ENCODE data around the gene MYO1G. TPM values are rescaled to one million over a fixed set of nuclear protein-coding genes. Genes with fewer than 3 reads are reported as not detected.

The MYO1G gene
- total and polyA plus RNA-seq, 4 donors = 11.9 to 76.8 (median 33.2) TPM

GRCh38 chr7:44985900-44986217, 7.0 kb upstream of the MYO1G start:
- Histone ChIP-seq H3K4me3 (peak overlapping the region; percentile 83), H3K27ac (ENCODE audit: low read depth in 1 of 2, low read length in 1 of 2) (peak overlapping the region; percentile 86 to 99), H3K27me3 (ENCODE audit: control insufficient read depth in 3 of 3, insufficient read depth in 3 of 3, low read length in 2 of 3) (no peaks in the 10 kb centered on the region), H3K36me3 (ENCODE audit: control insufficient read depth in 4 of 4, insufficient read depth in 4 of 4, low read length in 4 of 4) (peaks cover 11 to 30% (median 18%) of the 10 kb centered on the region in 4 donors), H3K4me1 (ENCODE audit: control insufficient read depth in 5 of 5, insufficient read depth in 5 of 5, low read length in 5 of 5) (peaks cover 0 to 24% (median 7%) of the 10 kb centered on the region in 5 donors), H3K9ac (ENCODE audit: insufficient read depth in 1 of 2, low read length in 2 of 2) (peak overlapping the region; percentile 96 to 97), H3K9me3 (ENCODE audit: control insufficient read depth in 4 of 4, insufficient read depth in 3 of 4, low read length in 3 of 4) (no peaks in the 10 kb centered on the region)
- DNase-seq = no peak
- 5 to 17% methylated on average over 8 of the region's 8 CpGs for WGBS, 2 donors
- no peak for TF ChIP-seq CTCF (IDR thresholded peaks at IDR 0.05; ENCODE audit: control extremely low read depth, extremely low read depth)
- no peak for ATAC-seq (ENCODE audit: insufficient read depth, low FRiP score)

GRCh38 chr7:44985033-44985695, 6.3 kb upstream of the MYO1G start:
- Histone ChIP-seq H3K27me3 (ENCODE audit: control insufficient read depth in 3 of 3, insufficient read depth in 3 of 3, low read length in 2 of 3) (no peaks in the 10 kb centered on the region), H3K4me1 (ENCODE audit: control insufficient read depth in 5 of 5, insufficient read depth in 5 of 5, low read length in 5 of 5) (peaks cover 0 to 31% (median 7%) of the 10 kb centered on the region in 5 donors), H3K27ac (ENCODE audit: low read depth in 1 of 2, low read length in 1 of 2) (peak overlapping the region in 1 of 2 donors; percentile 35), H3K4me3 (no peak overlapping the region), H3K9ac (ENCODE audit: insufficient read depth in 1 of 2, low read length in 2 of 2) (peak overlapping the region; percentile 96 to 97), H3K9me3 (ENCODE audit: control insufficient read depth in 4 of 4, insufficient read depth in 3 of 4, low read length in 3 of 4) (no peaks in the 10 kb centered on the region), H3K36me3 (ENCODE audit: control insufficient read depth in 4 of 4, insufficient read depth in 4 of 4, low read length in 4 of 4) (peaks cover 11 to 30% (median 18%) of the 10 kb centered on the region in 4 donors)
- no peak for TF ChIP-seq CTCF (IDR thresholded peaks at IDR 0.05; ENCODE audit: control extremely low read depth, extremely low read depth)
- 67% methylated on average over 6 of the region's 6 CpGs for WGBS, 2 donors
- no peak for ATAC-seq (ENCODE audit: insufficient read depth, low FRiP score)
- no peak for DNase-seq

- DNase-seq (no peak), ATAC-seq (ENCODE audit: insufficient read depth, low FRiP score) (no peak)
- H3K36me3 ChIP-seq (ENCODE audit: control insufficient read depth in 4 of 4, insufficient read depth in 4 of 4, low read length in 4 of 4) = peaks cover 11 to 30% (median 18%) of the 10 kb centered on the region in 4 donors
- no peak for TF ChIP-seq CTCF (IDR thresholded peaks at IDR 0.05; ENCODE audit: control extremely low read depth, extremely low read depth)
- H3K9me3 ChIP-seq (ENCODE audit: control insufficient read depth in 4 of 4, insufficient read depth in 3 of 4, low read length in 3 of 4) = no peaks in the 10 kb centered on the region
- H3K27ac ChIP-seq (ENCODE audit: low read depth in 1 of 2, low read length in 1 of 2) = peak overlapping the region in 1 of 2 donors; percentile 41
- no peak overlapping the region for H3K9ac ChIP-seq (ENCODE audit: insufficient read depth in 1 of 2, low read length in 2 of 2)
- H3K4me3 ChIP-seq = no peak overlapping the region
- WGBS, 2 donors = 71% methylated on average over 3 of the region's 3 CpGs
- H3K27me3 ChIP-seq (ENCODE audit: control insufficient read depth in 3 of 3, insufficient read depth in 3 of 3, low read length in 2 of 3) = no peaks in the 10 kb centered on the region
- peaks cover 0 to 39% (median 7%) of the 10 kb centered on the region in 5 donors for H3K4me1 ChIP-seq (ENCODE audit: control insufficient read depth in 5 of 5, insufficient read depth in 5 of 5, low read length in 5 of 5)
These were observed 5.6 kb upstream of the MYO1G start for GRCh38 chr7:44984478-44984758.

Measured in lung (tissue), 12 donors.